Keratinocyte (primary cell): ENCODE measurements around the gene RGS8. TPM values are rescaled to one million over a fixed set of nuclear protein-coding genes. Genes with fewer than 3 reads are reported as not detected.

ENCODE experiments used
- DNase-seq: peaks from one replicate; pipeline ENCODE4 v3.0.0-alpha.2; 2011; ENCODE audit warnings: low read depth, missing footprints, low spot score
- FAIRE-seq: peaks from 2 replicates; lab custom pipeline; 2011; peaks lifted over from hg19 to GRCh38; lab: Jason Lieb, UNC
- H2AFZ ChIP-seq: 2 replicates; pipeline ENCODE4 v1.6.0; 2012; ENCODE audit warnings: low read length, control low read depth, inconsistent platforms; ENCODE audit not compliant: control insufficient read depth
- H3K27ac ChIP-seq: 2 replicates; pipeline ENCODE4 v1.5.1; 2011; ENCODE audit warnings: low read length; ENCODE audit not compliant: control insufficient read depth, insufficient read depth
- H3K27me3 ChIP-seq: 3 replicates; pipeline ENCODE4 v1.6.0; 2011; ENCODE audit warnings: low read length; ENCODE audit not compliant: control insufficient read depth, insufficient read depth; ENCODE audit errors: extremely low read depth
- H3K36me3 ChIP-seq, 2 experiments: 2 replicates in 1 of 2; 3 replicates in 1 of 2; pipeline ENCODE4 v1.5.1; 2011; ENCODE audit warnings: low read length in 2 of 2, mild to moderate bottlenecking in 1 of 2; ENCODE audit not compliant: control insufficient read depth in 2 of 2, insufficient read depth in 2 of 2; ENCODE audit errors: extremely low read depth in 1 of 2
- H3K4me1 ChIP-seq: 3 replicates; pipeline ENCODE4 v1.5.1; 2011; ENCODE audit warnings: low read length; ENCODE audit not compliant: control insufficient read depth, insufficient read depth; ENCODE audit errors: extremely low read depth
- H3K4me2 ChIP-seq: 3 replicates; pipeline ENCODE4 v1.6.0; 2011; ENCODE audit warnings: low read depth, low read length; ENCODE audit not compliant: control insufficient read depth, insufficient read depth; ENCODE audit errors: extremely low read depth
- H3K4me3 ChIP-seq, 3 experiments: fragments of 200-600 bp in 1 of 3; sonication (generic) in 1 of 3; 2 replicates in 2 of 3; 3 replicates in 1 of 3; pipeline ENCODE4 v1.5.1; 2011 to 2016; ENCODE audit warnings: low read length in 3 of 3, mild to moderate bottlenecking in 3 of 3, control low read depth in 2 of 3, inconsistent platforms in 1 of 3, low read depth in 1 of 3, mixed read lengths in 1 of 3, mixed run types in 1 of 3, moderate library complexity in 1 of 3; ENCODE audit not compliant: control insufficient read depth in 2 of 3, insufficient read depth in 2 of 3; ENCODE audit errors: extremely low read depth in 1 of 3
- H3K79me2 ChIP-seq: 2 replicates; pipeline ENCODE4 v1.6.0; 2012; ENCODE audit warnings: low read length; ENCODE audit not compliant: control insufficient read depth, insufficient read depth
- H3K9ac ChIP-seq: 3 replicates; pipeline ENCODE4 v1.6.0; 2011; ENCODE audit warnings: low read length; ENCODE audit not compliant: control insufficient read depth, insufficient read depth; ENCODE audit errors: extremely low read depth
- H3K9me1 ChIP-seq: 3 replicates; pipeline ENCODE4 v1.6.0; 2011; ENCODE audit warnings: low read length; ENCODE audit not compliant: control insufficient read depth, insufficient read depth; ENCODE audit errors: extremely low read depth
- H3K9me3 ChIP-seq: 2 replicates; pipeline ENCODE4 v1.5.1; 2012; ENCODE audit warnings: low read depth, low read length; ENCODE audit not compliant: control insufficient read depth
- H4K20me1 ChIP-seq: 3 replicates; pipeline ENCODE4 v1.6.0; 2011; ENCODE audit warnings: low read length; ENCODE audit not compliant: control insufficient read depth, insufficient read depth; ENCODE audit errors: extremely low read depth
- CTCF ChIP-seq, 3 experiments: IDR thresholded peaks in 1 of 3; conservative IDR thresholded peaks in 1 of 3; optimal IDR thresholded peaks in 1 of 3; 2 replicates in 2 of 3; 3 replicates in 1 of 3; pipeline versions ENCODE3 to v1.5.1; 2011; ENCODE audit warnings: low read length in 3 of 3, mild to moderate bottlenecking in 3 of 3, moderate library complexity in 2 of 3, control low read depth in 1 of 3, inconsistent platforms in 1 of 3; ENCODE audit not compliant: insufficient read depth in 2 of 3; ENCODE audit errors: extremely low read depth in 1 of 3
- EZH2 ChIP-seq: IDR thresholded peaks from one replicate; pipeline ENCODE4 v1.6.1; 2012; ENCODE audit warnings: inconsistent platforms, mild to moderate bottlenecking, low read length, moderate library complexity
- dilution Hi-C: fragments of 300-500 bp; cut with MboI; formaldehyde crosslinking; loops from one replicate; pipeline ENCODE4 v1.7.0; 2020; ENCODE audit warnings: low sequenced_read_pairs; ENCODE audit not compliant: extremely low pct_ligation_motif_present
- polyA plus RNA-seq, 5 experiments: library from polyadenylated mRNA; depleted of rRNA in 3 of 5; stranded (reverse) in 3 of 5; stranded (forward) in 1 of 5; unstranded in 1 of 5; fragments of >200 nt; gene quantifications; 1 replicate in 1 of 5; 2 replicates in 3 of 5; 3 replicates in 1 of 5; pipeline versions ENCODE4 v1.2.1 to v1.2.3, GENCODE V29; 2011 to 2012; ENCODE audit warnings: missing spikeins in 2 of 5, low read depth in 1 of 5, low replicate concordance in 1 of 5

Gene RGS8
- polyA plus RNA-seq, 1 donor (not counting 4 experiments of a cell fraction or from before 2014, with no cell fraction given), result not detected

- DNase-seq, result no peak
- Histone ChIP-seq H3K9me1 (no peaks in the 10 kb centered on the region), H2AFZ (no peak overlapping the region), H3K27me3 (peaks cover 6% of the 10 kb centered on the region), H3K9ac (no peak overlapping the region), H4K20me1 (no peaks in the 10 kb centered on the region), H3K36me3 (no peaks in the 10 kb centered on the region), H3K4me2 (no peak overlapping the region), H3K9me3 (no peaks in the 10 kb centered on the region), H3K27ac (no peak overlapping the region), H3K4me1 (no peaks in the 10 kb centered on the region), H3K79me2 (no peaks in the 10 kb centered on the region), H3K4me3 (no peak overlapping the region)
- dilution Hi-C loops, result no loop called here
- TF ChIP-seq CTCF (optimal IDR thresholded peaks at IDR 0.05 in 1 of 3, IDR thresholded peaks at IDR 0.05 in 1 of 3, conservative IDR thresholded peaks at IDR 0.05 in 1 of 3; ENCODE audit: extremely low read depth in 1 of 3, insufficient read depth in 2 of 3, low read length in 3 of 3) (no peak), EZH2 (no peak)
- FAIRE-seq, result no peak
Observed at GRCh38 chr1:182653986-182654385, 30.4 kb downstream of the RGS8 start.

- dilution Hi-C loops, result no loop called here
- Histone ChIP-seq H4K20me1 (no peaks in the 10 kb centered on the region), H3K9me1 (no peaks in the 10 kb centered on the region), H3K9ac (no peak overlapping the region), H2AFZ (no peak overlapping the region), H3K4me1 (no peaks in the 10 kb centered on the region), H3K9me3 (no peaks in the 10 kb centered on the region), H3K27me3 (peaks cover 6% of the 10 kb centered on the region), H3K4me2 (no peak overlapping the region), H3K4me3 (no peak overlapping the region), H3K27ac (no peak overlapping the region), H3K36me3 (no peaks in the 10 kb centered on the region), H3K79me2 (no peaks in the 10 kb centered on the region)
- TF ChIP-seq CTCF (optimal IDR thresholded peaks at IDR 0.05 in 1 of 3, IDR thresholded peaks at IDR 0.05 in 1 of 3, conservative IDR thresholded peaks at IDR 0.05 in 1 of 3; ENCODE audit: extremely low read depth in 1 of 3, insufficient read depth in 2 of 3, low read length in 3 of 3), result no peak
- no peak for TF ChIP-seq EZH2
- no peak for DNase-seq
- no peak for FAIRE-seq
Observed at GRCh38 chr1:182652933-182653332, 31.5 kb downstream of the RGS8 start.
